ENCODE data around the gene SMAD2. TPM values are rescaled to one million over a fixed set of nuclear protein-coding genes. Genes with fewer than 3 reads are reported as not detected.

Gene SMAD2
- total RNA-seq, 3 donors from 2014 or later = 129 to 147 (median 138) TPM

DNA sequence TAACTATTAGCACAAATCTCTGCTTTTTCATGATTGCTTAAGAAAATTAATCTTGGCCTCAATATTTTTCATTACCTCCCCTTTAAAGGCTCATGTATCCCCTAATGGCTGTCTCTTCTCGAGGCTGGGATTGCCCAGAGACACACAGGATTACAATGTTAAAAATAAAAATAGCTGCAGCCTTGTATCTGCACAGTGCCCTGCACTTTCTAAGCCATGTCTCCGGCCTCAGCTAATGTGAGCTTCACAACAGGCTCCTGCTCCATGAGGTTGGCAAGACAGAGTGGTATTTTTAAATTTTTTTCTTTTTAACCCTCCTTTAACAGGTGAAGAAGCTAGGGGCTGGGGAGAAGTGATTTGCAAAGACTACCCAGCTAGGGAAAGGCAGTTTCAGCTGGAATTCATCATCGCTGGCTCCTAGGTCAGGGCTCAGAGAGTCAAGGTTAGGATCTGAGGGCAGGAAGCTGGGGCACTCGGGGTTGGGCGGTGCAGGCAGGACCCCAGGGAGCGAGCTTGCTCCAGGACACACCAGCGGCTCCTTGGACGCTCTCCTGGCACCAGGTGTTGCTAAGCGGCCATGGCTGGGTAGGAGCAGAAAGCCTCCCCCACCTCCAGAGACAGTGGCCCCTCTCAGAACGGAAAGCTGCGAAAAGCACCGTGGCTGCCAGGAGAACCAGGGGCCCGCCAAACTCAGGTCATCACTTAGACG lies 135.6 kb downstream of the SMAD2 start:
- Mint-ChIP-seq H3K36me3 (ENCODE audit: insufficient read depth) (no peaks in the 10 kb centered on the region), H3K4me3 (no peak overlapping the region), H3K27me3 (ENCODE audit: low read depth) (peaks cover 1% of the 10 kb centered on the region), H3K9me3 (no peaks in the 10 kb centered on the region), H3K4me1 (ENCODE audit: low read depth) (no peaks in the 10 kb centered on the region)
- no peak for ATAC-seq
- no peak for DNase-seq

DNA sequence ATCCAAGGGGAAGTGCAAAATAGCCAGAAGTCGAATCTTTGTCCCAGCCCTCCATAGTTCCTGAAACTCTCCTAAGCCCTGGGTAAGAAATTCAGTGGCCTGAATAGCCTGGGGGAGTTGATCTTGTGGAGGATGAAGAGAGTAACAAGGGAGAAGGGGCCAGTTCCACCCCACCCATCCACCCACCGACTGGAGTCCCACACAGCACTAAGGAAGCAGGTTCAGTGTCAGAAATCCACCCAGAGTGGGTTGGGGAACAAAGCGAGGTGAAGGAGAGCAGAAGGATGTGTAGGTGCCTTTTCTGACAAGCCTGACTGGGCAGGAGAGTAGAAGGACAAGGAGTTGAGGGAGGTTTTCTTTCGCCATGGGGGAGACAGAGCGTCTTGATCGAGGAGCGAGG lies 136.8 kb downstream of the SMAD2 start:
- Mint-ChIP-seq H3K27me3 (ENCODE audit: low read depth) (peaks cover 1% of the 10 kb centered on the region), H3K4me1 (ENCODE audit: low read depth) (no peaks in the 10 kb centered on the region), H3K9me3 (no peaks in the 10 kb centered on the region), H3K4me3 (no peak overlapping the region), H3K36me3 (ENCODE audit: insufficient read depth) (no peaks in the 10 kb centered on the region)
- DNase-seq (no peak), ATAC-seq (no peak)

DNA sequence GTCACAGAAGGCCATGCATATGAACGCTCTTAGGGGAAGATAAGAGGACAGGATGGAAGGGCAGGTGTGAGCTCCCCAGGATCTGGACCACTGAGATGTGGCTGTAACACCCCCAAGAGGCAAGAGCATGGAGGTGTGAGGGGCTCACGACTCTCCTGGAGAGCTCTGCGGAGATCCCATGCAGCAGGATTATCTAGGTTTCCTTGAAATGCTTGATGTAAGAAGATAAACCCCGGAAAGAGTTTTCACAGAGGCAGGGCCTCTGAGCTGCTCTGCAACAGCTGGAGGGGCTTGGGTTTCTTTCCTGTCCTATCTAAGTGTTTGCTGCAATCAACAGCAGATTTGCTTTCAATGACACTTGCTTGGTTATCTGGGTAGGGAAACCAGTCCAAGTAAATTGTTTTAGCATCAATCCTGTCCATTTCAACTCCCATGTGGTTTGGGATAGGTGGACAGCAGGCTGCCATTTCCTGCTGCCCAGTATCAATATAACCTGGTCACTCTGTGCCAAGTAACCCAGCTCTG lies 138.9 kb downstream of the SMAD2 start:
- H3K4me3 Mint-ChIP-seq = no peak overlapping the region
- DNase-seq (no peak), ATAC-seq (no peak)
- H3K9me3 Mint-ChIP-seq = no peaks in the 10 kb centered on the region
- H3K27me3 Mint-ChIP-seq (ENCODE audit: low read depth) = peaks cover 4% of the 10 kb centered on the region
- no peaks in the 10 kb centered on the region for H3K4me1 Mint-ChIP-seq (ENCODE audit: low read depth)
- peaks cover 3% of the 10 kb centered on the region for H3K36me3 Mint-ChIP-seq (ENCODE audit: insufficient read depth)

DNA sequence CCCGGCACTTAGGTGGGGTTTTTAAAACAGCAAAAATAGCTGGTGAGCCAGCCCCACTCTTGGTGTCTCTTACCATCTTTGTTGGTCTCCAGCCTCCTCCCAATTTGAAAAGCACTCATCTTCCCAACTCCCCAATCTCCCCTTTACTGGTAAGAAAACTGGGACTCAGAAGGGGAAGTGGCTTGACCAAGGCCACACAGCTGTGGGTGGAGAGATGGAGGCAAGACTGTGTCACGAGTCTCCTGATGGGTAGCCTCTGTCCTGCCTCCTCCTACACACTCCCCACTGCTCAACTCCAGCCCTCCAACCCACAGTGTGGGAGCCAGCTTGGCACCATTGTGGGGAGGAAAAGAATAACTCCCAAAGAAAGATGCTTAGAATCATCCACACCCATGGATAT lies 140.4 kb downstream of the SMAD2 start:
- ATAC-seq (no peak), DNase-seq (no peak)
- Mint-ChIP-seq H3K9me3 (peaks cover 6% of the 10 kb centered on the region), H3K36me3 (ENCODE audit: insufficient read depth) (peaks cover 3% of the 10 kb centered on the region), H3K27me3 (ENCODE audit: low read depth) (peaks cover 2% of the 10 kb centered on the region), H3K4me1 (ENCODE audit: low read depth) (no peaks in the 10 kb centered on the region), H3K4me3 (no peak overlapping the region)

DNA sequence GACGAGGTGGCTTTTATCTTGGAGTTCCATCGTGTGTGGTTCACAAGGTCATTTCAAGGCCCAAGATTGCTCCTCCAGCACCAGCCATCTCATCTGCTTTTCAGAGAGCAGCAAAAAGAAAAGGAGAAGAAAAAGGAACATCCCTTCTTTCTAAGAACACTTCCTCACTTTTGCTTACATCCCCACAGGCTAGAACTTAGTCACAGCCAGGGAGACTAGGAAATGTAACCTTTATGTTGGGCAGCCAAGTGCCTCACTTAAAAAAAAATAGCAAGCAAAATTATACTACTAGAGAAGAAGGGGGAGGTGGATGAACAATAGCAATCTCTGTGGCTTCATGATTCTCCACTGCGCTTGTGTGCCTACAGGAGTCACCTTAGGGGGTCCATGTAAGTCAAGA lies 141.8 kb downstream of the SMAD2 start:
- H3K27me3 Mint-ChIP-seq (ENCODE audit: low read depth) = peaks cover 2% of the 10 kb centered on the region
- ATAC-seq (no peak), DNase-seq (no peak)
- peaks cover 17% of the 10 kb centered on the region for H3K9me3 Mint-ChIP-seq
- peaks cover 3% of the 10 kb centered on the region for H3K36me3 Mint-ChIP-seq (ENCODE audit: insufficient read depth)
- no peak overlapping the region for H3K4me3 Mint-ChIP-seq
- H3K4me1 Mint-ChIP-seq (ENCODE audit: low read depth) = no peaks in the 10 kb centered on the region

DNA sequence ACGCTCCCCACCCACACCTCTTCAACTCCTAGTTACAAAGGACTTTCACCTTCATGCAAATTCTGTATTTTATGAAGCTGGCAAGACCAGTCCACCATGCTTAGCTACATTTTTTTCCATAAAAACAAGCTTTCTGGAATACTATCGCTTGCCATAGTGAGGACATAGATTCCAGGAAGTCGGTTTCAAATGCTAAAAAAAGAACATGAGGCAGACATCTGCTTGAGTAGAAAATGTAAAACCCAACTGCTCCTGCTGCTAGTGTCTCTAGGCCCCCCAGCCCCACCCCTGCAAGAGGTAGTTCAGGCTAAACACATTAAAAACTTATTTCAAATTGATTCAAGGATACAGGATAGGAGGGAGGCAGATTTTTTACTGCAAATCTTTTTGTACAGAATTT lies 148.9 kb downstream of the SMAD2 start:
- no peak for ATAC-seq
- Mint-ChIP-seq H3K36me3 (ENCODE audit: insufficient read depth) (no peaks in the 10 kb centered on the region), H3K9me3 (peaks cover 22% of the 10 kb centered on the region), H3K4me1 (ENCODE audit: low read depth) (no peaks in the 10 kb centered on the region), H3K27me3 (ENCODE audit: low read depth) (peaks cover 12% of the 10 kb centered on the region), H3K4me3 (no peak overlapping the region)
- no peak for DNase-seq

DNA sequence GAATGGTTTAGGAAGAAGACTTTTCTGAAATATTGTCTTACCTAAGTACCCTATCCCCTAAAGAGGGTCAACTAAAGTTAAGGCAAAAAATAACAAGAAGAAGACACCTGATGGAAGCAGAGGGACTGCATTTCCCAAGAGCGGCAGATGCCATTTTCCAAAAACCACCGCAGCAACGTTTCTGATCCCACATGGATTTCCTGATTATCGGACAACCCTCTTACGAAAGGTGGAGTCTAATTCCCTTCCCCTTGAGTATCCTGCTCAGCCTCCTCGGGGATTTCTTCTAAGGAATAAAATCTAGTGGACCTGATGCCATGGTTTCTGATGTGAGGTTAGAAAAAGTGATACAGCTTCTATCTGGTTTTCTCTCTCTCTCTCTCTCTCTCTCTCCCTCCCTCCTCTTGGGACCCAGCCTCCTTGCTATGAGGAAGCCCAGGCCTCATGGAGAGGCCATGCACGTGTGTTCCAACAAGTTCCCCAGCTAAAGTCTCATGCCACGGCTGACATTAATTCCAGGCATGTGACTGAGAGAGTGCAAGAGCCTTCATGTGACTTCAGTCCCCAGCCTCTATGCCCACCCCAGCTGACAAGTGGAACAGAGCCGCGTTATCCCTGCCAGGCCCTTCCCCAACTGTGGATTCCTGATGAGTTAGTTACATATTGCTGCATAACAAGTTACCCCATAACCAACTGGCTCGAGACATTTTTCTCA lies 150.3 kb downstream of the SMAD2 start:
- peaks cover 12% of the 10 kb centered on the region for H3K27me3 Mint-ChIP-seq (ENCODE audit: low read depth)
- H3K4me3 Mint-ChIP-seq = no peak overlapping the region
- H3K36me3 Mint-ChIP-seq (ENCODE audit: insufficient read depth) = no peaks in the 10 kb centered on the region
- ATAC-seq (no peak), DNase-seq (no peak)
- H3K9me3 Mint-ChIP-seq = peaks cover 17% of the 10 kb centered on the region
- no peaks in the 10 kb centered on the region for H3K4me1 Mint-ChIP-seq (ENCODE audit: low read depth)

DNA sequence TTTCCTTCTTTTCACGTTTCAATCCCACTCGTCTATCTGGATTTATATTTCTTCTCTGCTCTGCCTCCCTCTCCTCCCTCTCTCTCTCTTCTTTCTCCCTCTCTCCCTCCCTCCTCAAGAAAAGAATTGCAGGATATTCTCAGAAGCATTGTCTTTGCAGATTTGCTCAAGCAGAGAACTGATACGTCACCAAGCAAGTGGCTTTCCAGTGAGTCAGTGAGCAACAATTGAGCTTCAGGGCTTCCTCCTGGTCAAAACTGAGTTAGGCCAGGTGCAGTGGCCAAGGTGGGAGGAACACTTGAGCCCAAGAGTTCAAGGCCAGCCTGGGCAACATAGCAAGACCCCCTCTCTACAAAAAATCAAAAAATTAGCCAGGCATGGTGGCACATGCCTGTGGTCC lies 151.1 kb downstream of the SMAD2 start:
- ATAC-seq (no peak), DNase-seq (no peak)
- H3K36me3 Mint-ChIP-seq (ENCODE audit: insufficient read depth) = no peaks in the 10 kb centered on the region
- H3K9me3 Mint-ChIP-seq = peaks cover 12% of the 10 kb centered on the region
- no peak overlapping the region for H3K4me3 Mint-ChIP-seq
- peaks cover 12% of the 10 kb centered on the region for H3K27me3 Mint-ChIP-seq (ENCODE audit: low read depth)
- no peaks in the 10 kb centered on the region for H3K4me1 Mint-ChIP-seq (ENCODE audit: low read depth)

DNA sequence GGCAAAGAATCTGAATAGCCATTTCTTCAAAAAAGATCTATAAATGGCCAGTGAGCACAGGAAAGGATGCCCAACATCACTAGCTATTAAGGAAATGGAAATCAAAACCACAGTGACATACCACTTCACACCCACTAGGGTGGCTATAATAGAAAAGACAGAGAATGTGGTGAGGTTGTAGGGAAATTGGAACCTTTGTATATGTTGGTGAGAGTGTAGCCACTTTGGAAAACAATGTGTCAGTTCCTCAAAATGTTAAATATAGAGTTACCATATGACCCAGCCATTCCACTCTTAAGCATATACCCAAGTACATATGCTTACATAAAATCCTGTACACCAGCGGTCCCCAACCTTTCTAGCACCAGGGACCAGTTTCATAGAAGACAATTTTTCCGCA lies 152.8 kb downstream of the SMAD2 start:
- peaks cover 5% of the 10 kb centered on the region for H3K9me3 Mint-ChIP-seq
- H3K36me3 Mint-ChIP-seq (ENCODE audit: insufficient read depth) = no peaks in the 10 kb centered on the region
- H3K4me1 Mint-ChIP-seq (ENCODE audit: low read depth) = peaks cover 2% of the 10 kb centered on the region
- H3K27me3 Mint-ChIP-seq (ENCODE audit: low read depth) = peaks cover 12% of the 10 kb centered on the region
- H3K4me3 Mint-ChIP-seq = no peak overlapping the region
- DNase-seq = no peak
- ATAC-seq = no peak

DNA sequence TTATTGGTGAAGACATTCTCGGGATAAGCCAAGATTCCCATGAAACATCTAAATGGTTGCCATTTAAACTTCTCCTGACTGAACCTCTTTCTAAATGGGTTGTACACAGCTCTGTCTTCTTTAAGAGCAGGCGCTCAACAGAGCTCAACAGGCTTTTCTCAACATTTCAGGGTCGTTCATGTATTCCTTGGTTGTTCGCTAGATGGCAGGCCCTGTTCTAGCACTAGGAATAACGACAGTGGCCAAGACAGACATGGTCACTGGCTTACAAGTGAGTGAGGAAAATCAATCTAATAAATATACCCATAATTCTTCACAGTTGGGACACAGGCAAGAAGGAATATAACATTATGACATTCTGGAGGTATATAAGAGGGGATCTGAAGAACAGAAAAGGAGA lies 154.5 kb downstream of the SMAD2 start:
- no peak for DNase-seq
- H3K27me3 Mint-ChIP-seq (ENCODE audit: low read depth) = peaks cover 6% of the 10 kb centered on the region
- peaks cover 2% of the 10 kb centered on the region for H3K4me1 Mint-ChIP-seq (ENCODE audit: low read depth)
- no peaks in the 10 kb centered on the region for H3K9me3 Mint-ChIP-seq
- H3K36me3 Mint-ChIP-seq (ENCODE audit: insufficient read depth) = no peaks in the 10 kb centered on the region
- ATAC-seq = no peak
- H3K4me3 Mint-ChIP-seq = no peak overlapping the region

DNA sequence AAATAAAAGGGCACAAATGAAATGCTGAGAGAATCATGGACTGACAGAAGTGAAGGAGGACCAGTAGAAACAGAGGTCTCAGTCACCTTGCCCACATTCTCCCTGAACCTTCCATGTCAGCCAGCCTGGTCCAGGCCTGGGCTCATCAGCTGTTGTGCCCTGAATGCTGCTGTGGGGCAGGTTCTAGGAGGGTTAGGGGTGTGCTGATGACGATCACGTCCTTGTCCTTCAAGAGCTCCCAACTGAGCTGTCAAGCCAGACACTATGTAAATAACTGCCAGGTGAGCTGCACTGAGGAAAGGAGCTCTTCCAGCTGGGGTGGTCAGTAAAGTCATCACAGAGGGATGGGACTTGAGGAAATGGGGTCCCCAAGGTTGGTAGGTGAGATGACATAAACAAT lies 156.5 kb downstream of the SMAD2 start:
- Mint-ChIP-seq H3K4me1 (ENCODE audit: low read depth) (peaks cover 2% of the 10 kb centered on the region), H3K27me3 (ENCODE audit: low read depth) (peaks cover 2% of the 10 kb centered on the region), H3K9me3 (no peaks in the 10 kb centered on the region), H3K36me3 (ENCODE audit: insufficient read depth) (no peaks in the 10 kb centered on the region), H3K4me3 (no peak overlapping the region)
- ATAC-seq (no peak), DNase-seq (no peak)

DNA sequence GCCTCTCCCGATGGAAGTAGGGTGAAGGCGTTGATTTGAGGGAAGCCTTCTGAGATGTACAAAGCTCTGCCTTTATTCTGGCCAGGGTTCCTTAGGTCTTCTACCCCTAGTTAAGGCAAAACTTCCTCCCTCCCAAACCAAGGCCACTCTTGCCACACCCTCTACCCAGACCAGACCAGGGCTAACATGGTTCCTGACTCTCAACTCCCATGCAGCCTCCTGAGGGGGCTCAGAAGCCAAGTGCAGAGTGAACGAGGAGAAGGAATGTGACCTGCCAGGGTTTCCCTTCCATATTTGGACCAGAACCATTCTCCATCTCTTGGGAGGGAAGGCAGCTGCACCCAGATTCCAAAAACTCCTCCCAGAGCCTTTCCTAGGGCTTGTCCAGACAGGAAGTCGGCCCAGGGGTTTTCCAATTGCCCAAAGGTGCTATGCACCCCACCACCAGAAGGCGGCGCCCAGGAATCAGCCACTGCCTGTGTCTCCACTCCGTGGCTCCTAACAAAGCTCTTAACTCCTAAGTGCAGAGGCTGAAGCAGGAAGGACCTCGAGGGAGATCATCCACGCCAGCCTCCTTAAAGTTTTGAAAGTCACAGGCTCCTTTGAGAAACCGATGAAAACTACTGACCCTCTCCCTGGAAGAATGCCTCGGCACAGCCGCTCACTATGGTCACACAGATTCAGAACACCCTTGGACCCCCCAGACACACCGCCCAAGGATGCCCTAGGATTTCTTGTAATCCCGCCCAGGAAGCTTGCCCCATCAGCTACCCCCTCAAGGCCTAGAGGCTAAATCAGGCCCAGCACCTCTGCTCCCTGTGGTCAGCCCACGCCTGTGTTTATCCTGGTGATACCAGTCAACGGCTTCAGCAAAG lies 157.8 kb downstream of the SMAD2 start:
- Mint-ChIP-seq H3K4me1 (ENCODE audit: low read depth) (peaks cover 2% of the 10 kb centered on the region), H3K9me3 (no peaks in the 10 kb centered on the region), H3K27me3 (ENCODE audit: low read depth) (no peaks in the 10 kb centered on the region), H3K36me3 (ENCODE audit: insufficient read depth) (no peaks in the 10 kb centered on the region), H3K4me3 (no peak overlapping the region)
- DNase-seq (peak; percentile 44), ATAC-seq (peak; percentile 38 to 71)

DNA sequence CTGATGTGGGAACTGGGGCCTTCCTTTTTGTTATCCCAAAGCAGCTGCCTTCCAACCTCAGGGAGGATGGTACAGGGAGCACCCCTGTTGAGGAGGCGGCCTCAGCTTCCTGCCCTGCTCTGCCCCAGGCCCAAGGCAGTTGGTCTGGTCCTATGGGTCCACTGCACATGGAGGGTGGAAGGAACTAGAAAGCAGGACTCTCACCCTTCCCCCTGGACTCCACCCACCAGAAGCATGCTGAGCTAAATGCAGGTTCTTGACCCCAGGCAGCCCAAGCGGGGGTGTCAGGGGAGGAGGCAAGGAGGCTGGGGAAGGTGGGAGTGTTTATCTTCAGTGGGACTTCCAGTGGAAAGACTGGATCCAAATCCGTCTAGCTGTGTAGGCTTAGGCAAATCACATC lies 158.5 kb downstream of the SMAD2 start:
- Mint-ChIP-seq H3K9me3 (no peaks in the 10 kb centered on the region), H3K4me3 (no peak overlapping the region), H3K27me3 (ENCODE audit: low read depth) (no peaks in the 10 kb centered on the region), H3K4me1 (ENCODE audit: low read depth) (peaks cover 2% of the 10 kb centered on the region), H3K36me3 (ENCODE audit: insufficient read depth) (no peaks in the 10 kb centered on the region)
- no peak for ATAC-seq
- DNase-seq = no peak

DNA sequence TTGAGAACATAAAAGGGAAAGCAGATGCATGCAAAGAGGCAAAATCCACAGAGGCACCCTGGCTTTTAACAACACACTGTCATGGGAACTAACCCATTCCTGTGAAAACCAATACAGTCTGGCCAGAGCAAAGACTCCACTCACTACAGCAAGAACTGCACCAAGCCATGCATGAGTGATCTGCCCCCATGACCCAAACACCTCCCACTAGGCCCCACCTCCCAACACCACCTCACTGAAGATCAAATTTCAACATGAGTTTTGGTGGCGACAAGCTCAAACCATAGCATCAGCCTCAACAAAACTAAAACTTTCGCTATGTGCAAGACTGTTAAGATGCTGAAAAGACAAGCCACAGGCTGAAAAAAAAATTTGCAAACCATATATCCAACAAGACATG lies 162.8 kb downstream of the SMAD2 start:
- ATAC-seq = no peak
- peaks cover under 1% of the 10 kb centered on the region for H3K4me1 Mint-ChIP-seq (ENCODE audit: low read depth)
- no peaks in the 10 kb centered on the region for H3K9me3 Mint-ChIP-seq
- DNase-seq = no peak
- H3K36me3 Mint-ChIP-seq (ENCODE audit: insufficient read depth) = no peaks in the 10 kb centered on the region
- H3K27me3 Mint-ChIP-seq (ENCODE audit: low read depth) = peaks cover 6% of the 10 kb centered on the region
- no peak overlapping the region for H3K4me3 Mint-ChIP-seq
